Activated T-cell treated with anti-CD3 and anti-CD28 coated beads for 48 hours (primary cell): ENCODE results near the gene WDR4.
"Not testable (repeated sequence)": the region's sequence is repeated elsewhere in the genome, so short reads cannot be mapped to it uniquely, and the experiment has no call there.

Experiments used
- DNase-seq: peaks from one replicate; pipeline ENCODE4 v3.0.0-alpha.2; 2020; ENCODE audit warnings: low read depth

The WDR4 gene

DNA sequence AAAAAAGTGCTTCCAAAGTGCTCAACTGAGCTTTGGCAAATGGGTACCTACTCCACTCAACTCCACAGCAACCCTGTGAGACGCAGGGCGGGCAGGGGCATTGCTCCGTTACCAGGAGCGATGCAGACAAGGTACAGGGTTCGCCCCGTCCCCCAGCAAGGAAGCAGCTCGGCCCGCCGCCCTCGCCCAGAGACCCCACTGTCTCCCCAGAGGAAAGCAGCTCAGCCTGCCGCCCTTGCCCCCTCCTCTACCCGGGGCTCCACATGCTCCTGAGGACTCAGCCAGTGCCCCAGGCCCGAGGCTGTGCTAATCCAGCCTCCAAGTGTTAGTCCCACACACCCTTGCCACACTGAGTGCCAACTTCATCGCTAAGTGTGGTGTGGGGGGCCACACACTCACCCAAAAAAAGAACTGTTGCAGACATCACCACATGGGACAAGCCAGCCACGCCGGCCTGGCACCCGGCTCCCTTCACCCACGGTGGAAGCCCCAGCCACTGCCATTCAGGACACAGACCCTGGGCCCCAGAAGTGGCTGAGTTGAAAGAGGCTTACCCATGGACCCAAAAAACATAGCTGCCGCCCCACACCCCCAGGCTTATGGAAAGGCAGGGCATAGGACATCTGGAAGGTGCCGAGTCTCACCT lies 26.3 kb downstream of the WDR4 start:
- DNase-seq, result no peak

DNA sequence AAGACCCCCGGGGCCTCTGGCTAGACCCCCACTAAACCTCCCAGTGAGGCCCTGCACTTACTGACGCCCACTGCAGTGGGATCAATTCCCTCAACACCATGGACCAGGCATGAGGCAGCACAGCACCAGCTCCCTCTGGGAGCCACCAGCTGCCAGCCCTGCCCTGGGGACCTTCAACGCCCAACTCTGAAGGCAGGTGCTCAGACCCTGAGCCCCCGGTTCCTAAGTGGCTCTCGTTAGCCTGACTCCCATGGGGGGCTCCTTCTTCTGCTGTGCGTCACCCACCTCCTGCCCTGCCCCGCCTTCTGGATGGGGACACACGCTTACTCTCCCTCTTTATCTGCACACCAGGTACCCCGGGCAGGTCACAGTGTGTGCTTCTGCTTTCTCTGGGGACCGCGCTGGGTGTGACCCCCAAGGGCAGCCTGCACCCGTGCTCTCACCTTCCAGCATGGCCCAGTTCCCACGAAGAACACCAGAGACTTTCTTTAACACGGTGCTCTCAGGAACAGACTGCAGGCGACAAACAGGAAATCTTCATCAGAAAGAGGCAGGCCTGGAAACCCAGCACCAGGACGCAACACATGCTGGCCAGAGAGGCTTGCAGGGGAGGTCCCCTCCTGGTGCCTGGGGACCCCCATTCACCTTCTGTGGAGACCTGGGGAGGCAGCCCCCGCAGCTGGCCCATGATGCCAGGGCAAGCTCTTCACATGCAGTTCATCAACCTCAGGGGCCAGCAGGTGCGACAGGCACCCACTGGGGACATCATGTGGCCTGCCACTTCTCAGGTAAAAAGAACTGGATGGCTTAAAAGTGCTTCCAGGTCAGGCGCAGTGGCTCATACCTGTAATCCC lies 27.3 kb downstream of the WDR4 start:
- no peak for DNase-seq

GRCh38 chr21:42850866-42851391 lies 28.4 kb downstream of the WDR4 start:
- no peak for DNase-seq

DNA sequence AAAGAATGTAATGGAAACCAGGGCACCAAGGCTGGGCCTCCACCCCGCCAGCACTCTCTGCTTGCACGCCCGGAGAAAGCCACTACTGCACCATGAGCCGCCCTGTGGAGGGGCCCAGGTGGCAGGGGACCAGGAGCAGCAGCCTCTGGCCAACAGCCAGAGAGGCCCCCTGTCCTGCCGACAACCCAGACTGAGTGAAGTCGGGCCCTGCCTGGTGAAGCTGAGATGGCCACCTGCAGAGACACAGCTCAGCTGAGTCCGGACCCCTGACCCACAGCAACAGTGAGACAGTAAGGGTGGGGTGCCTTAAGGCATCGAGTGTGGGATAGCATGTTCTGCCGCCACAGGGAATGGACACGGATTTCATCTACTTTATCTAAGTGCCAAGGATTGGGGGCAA lies 28.9 kb downstream of the WDR4 start:
- no peak for DNase-seq

- no peak for DNase-seq
Observed at GRCh38 chr21:42849759-42850412, 29.5 kb downstream of the WDR4 start.

DNA sequence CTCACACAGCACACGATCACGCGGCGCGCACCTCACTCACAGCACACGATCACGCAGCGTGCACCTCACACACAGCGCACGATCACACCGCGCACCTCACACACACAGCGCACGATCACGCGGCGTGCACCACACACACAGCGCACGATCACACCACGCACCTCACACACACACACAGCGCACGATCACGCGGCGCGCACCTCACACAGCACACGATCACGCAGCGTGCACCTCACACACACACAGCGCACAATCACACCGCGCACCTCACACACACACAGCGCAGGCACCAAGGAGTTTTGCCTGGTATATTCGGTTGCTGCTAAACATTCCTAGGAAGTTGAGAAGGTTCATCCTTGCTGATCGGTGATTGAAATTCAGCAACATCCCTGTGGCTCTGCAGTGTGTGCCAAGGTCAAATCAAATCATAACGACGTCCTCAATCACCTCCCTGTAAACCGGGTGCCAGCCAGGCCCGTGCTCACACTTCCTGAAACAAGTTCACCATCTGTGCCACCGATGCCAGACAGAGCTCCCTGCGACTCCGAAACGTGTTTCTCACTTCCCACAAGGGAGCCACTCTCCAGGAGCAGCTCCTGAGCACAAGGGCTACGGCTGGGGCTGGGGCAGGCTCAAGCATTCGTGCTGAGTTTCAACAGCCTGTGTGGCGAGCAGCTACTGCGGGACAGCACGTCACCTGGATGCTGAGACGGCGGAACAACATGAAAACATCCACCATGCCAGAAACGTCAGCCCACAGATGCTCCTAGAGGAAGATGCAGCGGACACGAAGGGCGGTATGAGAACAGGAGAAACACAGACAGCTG lies 30.2 kb downstream of the WDR4 start:
- no peak for DNase-seq

- not testable (repeated sequence) for DNase-seq
Observed at GRCh38 chr21:42848144-42848931, 31.0 kb downstream of the WDR4 start.

DNA sequence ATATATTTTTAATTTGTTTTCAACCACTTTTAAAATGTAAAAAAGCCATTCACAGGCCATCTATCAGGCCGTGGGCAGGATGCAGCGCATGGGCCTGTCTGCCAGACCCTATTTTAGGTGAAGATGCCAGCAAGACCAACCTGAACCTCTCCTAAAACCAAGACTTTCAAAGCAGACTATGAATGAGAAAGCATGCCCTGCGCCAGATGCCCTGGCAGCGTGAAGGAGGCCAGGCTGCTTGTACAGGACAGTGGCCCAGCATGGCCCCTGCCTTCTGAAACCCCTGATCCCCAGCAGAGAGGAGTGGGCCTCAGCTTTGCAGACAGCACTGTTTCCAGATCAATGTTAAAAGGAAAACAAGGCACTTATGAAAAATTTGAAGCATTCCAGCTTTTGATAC lies 31.6 kb downstream of the WDR4 start:
- DNase-seq, result no peak

- no peak for DNase-seq
Observed at GRCh38 chr21:42847051-42847707, 32.2 kb downstream of the WDR4 start.

DNA sequence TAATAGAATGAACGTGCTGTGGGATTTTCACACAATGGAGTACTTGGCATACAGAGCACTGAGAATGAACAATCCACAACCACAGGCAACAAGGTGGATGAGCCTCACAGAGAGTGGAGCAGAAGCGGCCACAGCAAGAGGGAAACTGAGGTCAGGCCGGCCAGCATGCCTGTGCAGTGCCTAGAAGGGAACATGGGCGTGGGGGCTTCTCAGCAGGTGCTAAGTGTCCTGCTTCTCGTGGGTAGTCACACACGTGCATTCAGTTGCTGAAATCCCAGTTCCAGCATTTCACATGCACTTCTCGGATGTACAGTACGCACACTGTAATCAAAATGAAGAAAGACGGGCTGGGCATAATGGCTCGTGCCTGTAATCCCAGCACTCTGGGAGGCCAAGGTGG lies 33.1 kb downstream of the WDR4 start:
- no peak for DNase-seq

DNA sequence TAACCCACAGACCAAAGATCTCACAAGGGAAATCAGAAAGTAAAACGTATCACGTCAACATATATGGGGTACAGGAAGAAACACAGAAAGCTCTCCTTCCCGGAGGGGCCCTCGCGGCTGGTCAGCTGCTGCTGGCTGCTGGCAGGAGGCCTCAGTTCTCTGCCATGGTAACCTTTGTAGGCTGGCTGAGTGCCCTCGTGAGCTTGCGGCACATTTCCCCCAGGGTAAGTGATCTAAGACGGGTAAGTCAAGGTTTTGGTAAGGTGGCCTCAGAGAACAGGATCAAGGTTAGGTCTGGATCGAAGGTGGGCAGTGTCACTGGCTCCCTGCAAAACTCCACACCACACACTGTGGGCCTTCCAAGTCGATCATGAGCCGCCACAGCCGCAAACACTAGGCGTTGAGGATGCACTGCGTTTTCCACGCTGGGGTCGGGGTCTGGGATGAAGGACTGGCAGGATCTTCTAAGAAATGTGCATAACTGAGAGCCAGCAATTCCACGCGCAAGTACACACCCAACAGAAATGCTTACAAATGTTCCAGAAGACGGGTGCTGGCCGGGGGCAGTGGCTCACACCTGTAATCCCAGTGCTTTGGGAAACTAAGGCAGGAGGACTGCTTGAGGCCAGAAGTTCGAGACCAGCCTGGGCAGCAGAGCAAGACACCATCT lies 33.9 kb downstream of the WDR4 start:
- DNase-seq, result no peak

GRCh38 chr21:42844411-42845113 lies 34.8 kb downstream of the WDR4 start:
- no peak for DNase-seq

- no peak for DNase-seq
Observed at GRCh38 chr21:42843056-42843455, 36.3 kb downstream of the WDR4 start.

GRCh38 chr21:42841916-42842655 lies 37.3 kb downstream of the WDR4 start:
- not testable (repeated sequence) for DNase-seq

DNA sequence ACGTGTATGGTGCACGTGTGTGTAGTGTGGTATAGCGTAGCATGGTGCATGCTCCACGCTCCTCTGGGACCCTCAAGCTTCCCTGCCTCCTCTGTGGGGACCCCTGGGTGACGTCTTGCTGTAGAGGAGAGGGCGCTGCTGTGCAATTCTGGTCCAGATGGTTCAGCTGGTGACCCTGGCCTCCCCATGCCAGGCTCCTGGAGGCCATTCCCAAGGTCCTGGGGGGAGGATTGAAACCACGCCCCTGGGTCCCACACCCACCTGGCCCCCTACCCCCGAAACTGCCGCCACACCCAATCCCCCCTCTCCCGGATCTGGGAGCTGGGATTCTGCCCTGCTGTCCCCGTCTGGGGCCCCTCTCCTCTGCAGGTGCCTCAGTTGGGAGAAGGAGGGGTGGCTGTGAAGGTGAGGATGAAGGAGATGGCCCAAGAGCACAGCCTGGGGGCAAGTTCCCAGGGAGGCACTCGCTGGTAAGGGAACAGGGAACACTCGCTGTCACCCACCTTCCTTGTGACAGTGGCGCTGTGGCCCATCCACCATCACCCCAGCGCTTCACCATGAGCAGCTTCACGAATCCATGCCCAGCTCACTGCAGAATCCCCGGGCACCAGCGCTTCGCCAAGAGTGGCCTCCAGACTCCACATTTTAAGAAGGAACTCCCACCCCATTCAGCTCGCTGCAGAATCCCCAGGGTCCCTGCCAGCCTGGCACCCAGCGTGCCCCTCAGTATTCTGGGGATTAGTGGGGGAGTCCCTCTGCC lies 38.0 kb downstream of the WDR4 start:
- DNase-seq, result no peak

DNA sequence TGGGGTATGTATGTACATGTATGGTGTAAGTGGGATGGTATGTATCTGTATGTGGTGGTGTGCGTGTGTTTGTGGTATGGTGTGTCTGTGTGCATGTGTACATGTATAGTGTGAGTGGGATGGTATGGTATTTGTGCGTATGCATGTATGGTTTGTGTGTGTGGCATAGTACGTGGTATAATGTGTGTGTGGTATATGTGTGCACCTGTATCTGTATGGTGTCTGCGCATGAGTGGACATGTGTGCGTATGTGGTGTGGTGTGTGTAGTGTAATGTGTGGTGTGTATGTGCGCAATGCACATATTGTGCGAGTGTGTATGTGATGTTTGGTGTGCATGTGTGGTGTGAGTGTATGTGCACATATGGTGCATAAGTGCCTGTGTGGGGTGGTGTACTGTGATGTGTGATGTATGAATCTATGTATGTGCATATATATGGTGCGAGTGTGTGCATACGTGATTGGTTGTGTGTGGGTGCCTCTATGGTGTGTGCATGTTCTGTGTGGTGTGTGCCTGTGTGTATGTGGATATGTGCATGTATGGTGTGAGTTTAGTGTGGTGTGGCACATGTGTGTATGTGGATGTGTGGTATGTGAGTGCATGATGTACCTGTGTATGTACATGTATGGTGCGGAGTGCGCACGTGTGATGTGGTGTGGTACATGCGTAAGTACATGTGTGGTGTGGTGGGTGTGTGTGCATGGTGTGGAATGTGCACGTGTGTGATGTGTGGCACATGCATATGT lies 38.8 kb downstream of the WDR4 start:
- DNase-seq, result no peak
